ENCODE data around the gene NPAS1. TPM values are rescaled to one million over a fixed set of nuclear protein-coding genes. Genes with fewer than 3 reads are reported as not detected.

Gene NPAS1, protein sequence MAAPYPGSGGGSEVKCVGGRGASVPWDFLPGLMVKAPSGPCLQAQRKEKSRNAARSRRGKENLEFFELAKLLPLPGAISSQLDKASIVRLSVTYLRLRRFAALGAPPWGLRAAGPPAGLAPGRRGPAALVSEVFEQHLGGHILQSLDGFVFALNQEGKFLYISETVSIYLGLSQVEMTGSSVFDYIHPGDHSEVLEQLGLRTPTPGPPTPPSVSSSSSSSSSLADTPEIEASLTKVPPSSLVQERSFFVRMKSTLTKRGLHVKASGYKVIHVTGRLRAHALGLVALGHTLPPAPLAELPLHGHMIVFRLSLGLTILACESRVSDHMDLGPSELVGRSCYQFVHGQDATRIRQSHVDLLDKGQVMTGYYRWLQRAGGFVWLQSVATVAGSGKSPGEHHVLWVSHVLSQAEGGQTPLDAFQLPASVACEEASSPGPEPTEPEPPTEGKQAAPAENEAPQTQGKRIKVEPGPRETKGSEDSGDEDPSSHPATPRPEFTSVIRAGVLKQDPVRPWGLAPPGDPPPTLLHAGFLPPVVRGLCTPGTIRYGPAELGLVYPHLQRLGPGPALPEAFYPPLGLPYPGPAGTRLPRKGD
- total RNA-seq: under 1 TPM in 2 of 4 donors, not detected in 2; 0.18 to 0.23 TPM
- under 1 TPM in 2 of 3 donors, not detected in 1; 0.04 to 0.18 TPM for polyA plus RNA-seq
- long read RNA-seq, donor 1: 0 reads
- long read RNA-seq, donor 2: 0 reads

DNA sequence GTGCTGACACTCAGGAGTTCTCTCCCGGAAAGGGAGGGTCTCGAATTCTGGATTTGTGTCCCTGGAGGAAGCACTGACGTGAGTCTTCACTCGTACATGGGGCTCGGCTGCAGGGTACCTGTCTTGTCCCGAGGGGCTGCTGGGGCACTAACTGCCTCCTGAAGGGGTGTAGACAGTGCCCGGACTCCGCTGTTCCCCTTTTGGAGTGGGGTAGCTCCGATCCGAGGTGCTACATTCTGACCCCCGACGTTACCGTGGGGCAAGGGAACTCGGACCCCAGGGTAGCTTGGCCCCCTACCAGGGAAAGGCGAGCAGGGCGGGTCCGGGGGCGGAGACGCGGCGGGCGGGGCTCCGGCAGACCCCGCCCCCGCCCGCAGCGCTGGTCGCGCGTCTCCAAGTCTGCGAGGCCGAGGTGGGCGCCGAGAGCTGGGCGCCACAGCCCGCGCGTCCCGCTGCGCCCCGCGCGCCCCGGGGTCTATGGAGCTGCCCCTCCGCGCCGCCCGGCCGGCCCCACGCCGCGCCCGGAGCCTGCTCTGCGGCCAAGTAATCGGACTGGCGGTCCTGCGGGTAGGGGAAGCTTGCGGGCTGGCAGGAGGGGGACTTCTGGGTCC lies at the start of gene NPAS1:
Gene NPAS1, plus strand, starts transcription at position 407 of the 611 bp plus-strand sequence. CDS start 1,211 bp downstream, outside the sequence.
- intact Hi-C loops (cut with DNase I): loop anchor here in 1 of 2 donors (10.0 kb wide), 1 partner anchor 225 kb away; no protein-coding TSS in a partner anchor
- Histone ChIP-seq H3K36me3 (ENCODE audit: insufficient read depth in 1 of 2, low read depth in 1 of 2) (no peaks in the 10 kb centered on the region), H3K27me3 (ENCODE audit: insufficient read depth in 3 of 3, low read length in 2 of 3) (peaks cover 0 to 54% (median 35%) of the 10 kb centered on the region in 3 donors), H3K4me3 (peak within 1 kb of the TSS; percentile 56), H3K27ac (no peak within 1 kb of the TSS), H3K4me1 (peaks cover 23% of the 10 kb centered on the region), H3K9me3 (no peaks in the 10 kb centered on the region)
- 2 to 3% (median 3%) methylated on average over 30 to 58 of the region's 58 CpGs for WGBS, 3 donors
- TF ChIP-seq, protein P1, sequence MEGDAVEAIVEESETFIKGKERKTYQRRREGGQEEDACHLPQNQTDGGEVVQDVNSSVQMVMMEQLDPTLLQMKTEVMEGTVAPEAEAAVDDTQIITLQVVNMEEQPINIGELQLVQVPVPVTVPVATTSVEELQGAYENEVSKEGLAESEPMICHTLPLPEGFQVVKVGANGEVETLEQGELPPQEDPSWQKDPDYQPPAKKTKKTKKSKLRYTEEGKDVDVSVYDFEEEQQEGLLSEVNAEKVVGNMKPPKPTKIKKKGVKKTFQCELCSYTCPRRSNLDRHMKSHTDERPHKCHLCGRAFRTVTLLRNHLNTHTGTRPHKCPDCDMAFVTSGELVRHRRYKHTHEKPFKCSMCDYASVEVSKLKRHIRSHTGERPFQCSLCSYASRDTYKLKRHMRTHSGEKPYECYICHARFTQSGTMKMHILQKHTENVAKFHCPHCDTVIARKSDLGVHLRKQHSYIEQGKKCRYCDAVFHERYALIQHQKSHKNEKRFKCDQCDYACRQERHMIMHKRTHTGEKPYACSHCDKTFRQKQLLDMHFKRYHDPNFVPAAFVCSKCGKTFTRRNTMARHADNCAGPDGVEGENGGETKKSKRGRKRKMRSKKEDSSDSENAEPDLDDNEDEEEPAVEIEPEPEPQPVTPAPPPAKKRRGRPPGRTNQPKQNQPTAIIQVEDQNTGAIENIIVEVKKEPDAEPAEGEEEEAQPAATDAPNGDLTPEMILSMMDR (IDR thresholded peaks at IDR 0.05): no peak
- peak in 1 of 4 donors; percentile 31 for ATAC-seq
- DNase-seq: no peak

DNA sequence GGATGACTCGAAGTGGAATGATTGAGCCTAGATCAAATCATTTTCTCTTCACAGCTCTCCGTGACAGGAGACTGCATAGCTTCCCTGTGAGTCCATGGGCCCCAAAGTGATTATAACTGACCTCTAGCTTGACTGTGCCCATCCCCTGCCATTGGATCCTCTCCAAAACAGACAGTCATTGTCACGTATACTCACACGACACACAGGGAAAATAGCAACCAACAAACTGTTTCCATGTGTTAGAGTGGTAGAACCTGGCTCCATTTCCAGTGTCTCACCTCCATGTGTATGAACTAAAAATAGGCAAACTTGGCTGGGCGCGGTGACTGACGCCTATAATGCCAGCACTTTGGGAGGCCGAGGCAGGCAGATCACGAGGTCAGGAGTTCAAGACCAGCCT lies 48.8 kb upstream of the NPAS1 start:
- TF ChIP-seq, protein P1 (IDR thresholded peaks at IDR 0.05): no peak
- ATAC-seq: peak; percentile 84 to 89 (median 86)
- peaks cover 65% of the 10 kb centered on the region for H3K4me1 ChIP-seq
- H3K4me3 ChIP-seq: no peak overlapping the region
- intact Hi-C loops (cut with DNase I): no loop called here
- WGBS, 3 donors: 27 to 34% (median 29%) methylated on average over 9 of the region's 9 CpGs
- H3K9me3 ChIP-seq: no peaks in the 10 kb centered on the region
- peak in 1 of 2 donors; percentile 86 for DNase-seq
- H3K27ac ChIP-seq: peak overlapping the region; percentile 91
- no peaks in the 10 kb centered on the region for H3K27me3 ChIP-seq (ENCODE audit: insufficient read depth in 3 of 3, low read length in 2 of 3)
- no peaks in the 10 kb centered on the region for H3K36me3 ChIP-seq (ENCODE audit: insufficient read depth in 1 of 2, low read depth in 1 of 2)

GRCh38 chr19:46972311-46972710 lies 47.3 kb upstream of the NPAS1 start:
- ATAC-seq: peak in 2 of 4 donors; percentile 14 to 28
- H3K27me3 ChIP-seq (ENCODE audit: insufficient read depth in 3 of 3, low read length in 2 of 3): no peaks in the 10 kb centered on the region
- H3K4me1 ChIP-seq: peaks cover 78% of the 10 kb centered on the region
- intact Hi-C loops (cut with DNase I): no loop called here
- no peaks in the 10 kb centered on the region for H3K36me3 ChIP-seq (ENCODE audit: insufficient read depth in 1 of 2, low read depth in 1 of 2)
- WGBS, 3 donors: 51 to 69% (median 54%) methylated on average over 7 of the region's 7 CpGs
- no peak overlapping the region for H3K4me3 ChIP-seq
- peak; percentile 52 to 68 for DNase-seq
- TF ChIP-seq, protein P1 (IDR thresholded peaks at IDR 0.05): no peak
- no peaks in the 10 kb centered on the region for H3K9me3 ChIP-seq
- H3K27ac ChIP-seq: peak overlapping the region; percentile 91

DNA sequence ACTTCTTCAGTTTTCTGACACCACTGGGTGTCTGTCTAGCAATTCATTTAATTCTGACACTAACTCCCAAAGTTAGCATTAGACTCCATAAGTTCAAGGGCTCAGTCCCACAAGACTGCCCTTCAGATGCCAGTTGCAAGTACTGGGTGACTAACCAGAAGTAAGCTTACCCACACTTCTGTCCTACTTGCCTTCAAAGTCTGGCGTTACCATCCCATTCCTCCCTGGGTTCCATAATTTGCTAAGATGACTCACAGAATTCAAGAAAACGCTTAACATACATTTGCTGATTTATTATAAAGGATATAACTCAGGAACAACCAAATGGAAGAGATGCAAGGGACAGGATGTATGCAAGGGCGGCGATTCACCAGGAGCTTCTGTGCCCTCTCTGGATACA lies 45.5 kb upstream of the NPAS1 start:
- intact Hi-C loops (cut with DNase I): no loop called here
- Histone ChIP-seq H3K27ac (peak overlapping the region; percentile 91), H3K4me1 (peaks cover 80% of the 10 kb centered on the region), H3K36me3 (ENCODE audit: insufficient read depth in 1 of 2, low read depth in 1 of 2) (no peaks in the 10 kb centered on the region), H3K27me3 (ENCODE audit: insufficient read depth in 3 of 3, low read length in 2 of 3) (no peaks in the 10 kb centered on the region), H3K4me3 (no peak overlapping the region), H3K9me3 (no peaks in the 10 kb centered on the region)
- no peak for ATAC-seq
- WGBS, 3 donors: 97 to 100% (median 98%) methylated on average over 4 of the region's 4 CpGs
- TF ChIP-seq, protein P1 (IDR thresholded peaks at IDR 0.05): no peak
- DNase-seq: no peak

Measured in psoas muscle (tissue), 8 donors.